ENCODE results near the gene BMP2K. TPM values are rescaled to one million over a fixed set of nuclear protein-coding genes. Genes with fewer than 3 reads are reported as not detected.
"Not testable (repeated sequence)": the region's sequence is repeated elsewhere in the genome, so short reads cannot be mapped to it uniquely, and the experiment has no call there.

Gene BMP2K
- total RNA-seq, 2 experiments from 2014 or later: 43.4 to 61.1 TPM

DNA sequence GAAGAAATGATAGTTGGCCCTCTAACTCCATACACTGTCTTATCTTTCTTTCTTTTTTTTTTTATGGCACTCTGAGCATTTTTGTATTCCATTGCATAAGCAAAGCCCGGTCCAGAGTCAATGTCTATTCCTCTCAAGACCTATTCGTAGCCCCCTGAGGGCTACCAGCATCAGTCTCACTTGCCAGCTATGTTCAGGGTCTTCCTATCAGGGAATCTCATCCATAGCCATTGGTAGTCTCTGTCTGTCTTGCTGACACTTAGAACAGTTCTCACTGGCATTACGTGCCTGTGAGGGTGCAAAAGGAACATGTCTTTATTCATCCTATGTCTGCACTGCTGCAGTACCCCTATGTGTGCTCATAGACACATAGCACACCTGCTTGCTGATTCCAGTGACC lies 51.0 kb downstream of the BMP2K start:
- no peak for DNase-seq (ENCODE audit: low spot score)
- POLR2A ChIA-PET: interaction anchor here (0.6 to 1.4 kb wide), 4 partner anchors 13 to 1703 kb away, joined by 3 read pairs; no protein-coding TSS in a partner anchor
- no peaks in the 10 kb centered on the region for H3K4me1 ChIP-seq (ENCODE audit: insufficient read depth, low read length, poor library complexity, severe bottlenecking)
- no TSS peak for BruUV-seq (replicated peaks)
- H3K27ac ChIP-seq (ENCODE audit: low read depth, low read length, poor library complexity, severe bottlenecking): no peak overlapping the region
- no peak overlapping the region for H3K4me2 ChIP-seq (ENCODE audit: low read length)
- intact Hi-C loops (cut with micrococcal nuclease; ENCODE audit: unreplicated experiment): no loop called here
- H4K20me1 ChIP-seq (ENCODE audit: insufficient read depth, low read length): no peaks in the 10 kb centered on the region
- no peak overlapping the region for H3K4me3 ChIP-seq (ENCODE audit: low read depth, low read length, poor library complexity, severe bottlenecking)
- CTCF ChIA-PET (ENCODE audit: unreplicated experiment): no interaction called here
- no peaks in the 10 kb centered on the region for H3K9me3 ChIP-seq (ENCODE audit: low read length)
- H3K9me2 ChIP-seq (ENCODE audit: insufficient read depth, low read length): no peaks in the 10 kb centered on the region
- no peak overlapping the region for H2AFZ ChIP-seq (ENCODE audit: low read length)
- TF ChIP-seq EZH2phosphoT487 (IDR thresholded peaks at IDR 0.05; ENCODE audit: borderline replicate concordance, low read depth, low read length): no peak
- TF ChIP-seq, protein P1, sequence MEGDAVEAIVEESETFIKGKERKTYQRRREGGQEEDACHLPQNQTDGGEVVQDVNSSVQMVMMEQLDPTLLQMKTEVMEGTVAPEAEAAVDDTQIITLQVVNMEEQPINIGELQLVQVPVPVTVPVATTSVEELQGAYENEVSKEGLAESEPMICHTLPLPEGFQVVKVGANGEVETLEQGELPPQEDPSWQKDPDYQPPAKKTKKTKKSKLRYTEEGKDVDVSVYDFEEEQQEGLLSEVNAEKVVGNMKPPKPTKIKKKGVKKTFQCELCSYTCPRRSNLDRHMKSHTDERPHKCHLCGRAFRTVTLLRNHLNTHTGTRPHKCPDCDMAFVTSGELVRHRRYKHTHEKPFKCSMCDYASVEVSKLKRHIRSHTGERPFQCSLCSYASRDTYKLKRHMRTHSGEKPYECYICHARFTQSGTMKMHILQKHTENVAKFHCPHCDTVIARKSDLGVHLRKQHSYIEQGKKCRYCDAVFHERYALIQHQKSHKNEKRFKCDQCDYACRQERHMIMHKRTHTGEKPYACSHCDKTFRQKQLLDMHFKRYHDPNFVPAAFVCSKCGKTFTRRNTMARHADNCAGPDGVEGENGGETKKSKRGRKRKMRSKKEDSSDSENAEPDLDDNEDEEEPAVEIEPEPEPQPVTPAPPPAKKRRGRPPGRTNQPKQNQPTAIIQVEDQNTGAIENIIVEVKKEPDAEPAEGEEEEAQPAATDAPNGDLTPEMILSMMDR (conservative IDR thresholded peaks at IDR 0.05; ENCODE audit: low read length): no peak
- H3K36me3 ChIP-seq (ENCODE audit: insufficient read depth, low read length): peaks cover 55% of the 10 kb centered on the region
- H3K79me2 ChIP-seq (ENCODE audit: insufficient read depth, low read depth, low read length): no peaks in the 10 kb centered on the region

DNA sequence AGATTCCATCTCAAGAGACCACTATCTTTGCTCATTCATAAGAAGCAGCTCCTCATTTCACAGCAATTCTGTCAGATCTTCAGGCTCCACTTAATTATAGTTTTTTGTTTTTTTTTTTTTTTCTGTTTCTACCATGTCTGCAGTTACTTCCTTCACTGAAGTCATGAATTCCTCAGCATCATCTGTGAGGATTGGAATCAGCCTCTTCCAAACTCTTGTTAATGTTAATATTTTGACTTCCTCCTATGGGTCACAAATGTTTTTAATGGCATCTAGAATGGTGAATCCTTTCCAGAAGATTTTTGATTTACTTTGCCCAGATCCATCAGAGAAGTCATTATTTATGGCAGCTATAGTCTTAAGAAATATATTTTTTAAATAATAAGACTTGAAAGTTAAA lies 53.1 kb downstream of the BMP2K start:
- no peaks in the 10 kb centered on the region for H4K20me1 ChIP-seq (ENCODE audit: insufficient read depth, low read length)
- no TSS peak for BruUV-seq (replicated peaks)
- H3K4me3 ChIP-seq (ENCODE audit: low read depth, low read length, poor library complexity, severe bottlenecking): no peak overlapping the region
- CTCF ChIA-PET (ENCODE audit: unreplicated experiment): no interaction called here
- H3K27ac ChIP-seq (ENCODE audit: low read depth, low read length, poor library complexity, severe bottlenecking): no peak overlapping the region
- POLR2A ChIA-PET: interaction anchor here (0.7 kb wide), 1 partner anchor 12 kb away, joined by 4 read pairs; no protein-coding TSS in a partner anchor
- H3K36me3 ChIP-seq (ENCODE audit: insufficient read depth, low read length): peaks cover 64% of the 10 kb centered on the region
- H3K4me1 ChIP-seq (ENCODE audit: insufficient read depth, low read length, poor library complexity, severe bottlenecking): no peaks in the 10 kb centered on the region
- H3K4me2 ChIP-seq (ENCODE audit: low read length): no peak overlapping the region
- no peaks in the 10 kb centered on the region for H3K9me3 ChIP-seq (ENCODE audit: low read length)
- TF ChIP-seq, protein P1 (conservative IDR thresholded peaks at IDR 0.05; ENCODE audit: low read length): no peak
- no peak for TF ChIP-seq EZH2phosphoT487 (IDR thresholded peaks at IDR 0.05; ENCODE audit: borderline replicate concordance, low read depth, low read length)
- DNase-seq (ENCODE audit: low spot score): no peak
- no peaks in the 10 kb centered on the region for H3K9me2 ChIP-seq (ENCODE audit: insufficient read depth, low read length)
- no peaks in the 10 kb centered on the region for H3K79me2 ChIP-seq (ENCODE audit: insufficient read depth, low read depth, low read length)
- H2AFZ ChIP-seq (ENCODE audit: low read length): no peak overlapping the region
- intact Hi-C loops (cut with micrococcal nuclease; ENCODE audit: unreplicated experiment): no loop called here

DNA sequence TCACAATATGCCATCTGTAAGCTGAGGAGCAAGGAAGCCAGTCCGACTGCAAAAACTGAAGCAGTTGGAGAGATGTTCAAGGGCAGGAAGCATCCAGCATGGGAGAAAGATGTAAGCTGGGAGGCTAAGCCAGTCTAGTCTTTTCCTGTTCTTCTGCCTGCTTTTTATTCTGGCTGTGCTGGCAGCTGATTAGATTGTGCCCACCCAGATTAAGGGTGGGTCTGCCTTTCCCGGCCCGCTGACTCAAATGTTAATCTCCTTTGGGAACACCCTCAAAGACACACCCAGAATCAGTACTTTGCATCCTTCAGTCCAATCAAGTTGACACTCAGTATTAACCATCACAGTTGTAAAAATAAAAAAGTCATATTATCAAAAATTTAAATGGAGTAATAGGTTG lies 63.5 kb downstream of the BMP2K start:
- H2AFZ ChIP-seq (ENCODE audit: low read length); H3K27ac ChIP-seq (ENCODE audit: low read depth, low read length, poor library complexity, severe bottlenecking); DNase-seq (ENCODE audit: low spot score); intact Hi-C loops (cut with micrococcal nuclease; ENCODE audit: unreplicated experiment); CTCF ChIA-PET (ENCODE audit: unreplicated experiment); H3K79me2 ChIP-seq (ENCODE audit: insufficient read depth, low read depth, low read length); H3K4me2 ChIP-seq (ENCODE audit: low read length); H3K9me2 ChIP-seq (ENCODE audit: insufficient read depth, low read length); H3K9me3 ChIP-seq (ENCODE audit: low read length); BruUV-seq (replicated peaks); H3K4me1 ChIP-seq (ENCODE audit: insufficient read depth, low read length, poor library complexity, severe bottlenecking); H3K4me3 ChIP-seq (ENCODE audit: low read depth, low read length, poor library complexity, severe bottlenecking); H4K20me1 ChIP-seq (ENCODE audit: insufficient read depth, low read length): not testable (repeated sequence)
- POLR2A ChIA-PET: interaction anchor here (1.0 to 5.2 kb wide), 4 partner anchors 9 to 16 kb away, joined by 3 to 24 read pairs (median 4); no protein-coding TSS in a partner anchor
- H3K36me3 ChIP-seq (ENCODE audit: insufficient read depth, low read length): peaks cover 55% of the 10 kb centered on the region

DNA sequence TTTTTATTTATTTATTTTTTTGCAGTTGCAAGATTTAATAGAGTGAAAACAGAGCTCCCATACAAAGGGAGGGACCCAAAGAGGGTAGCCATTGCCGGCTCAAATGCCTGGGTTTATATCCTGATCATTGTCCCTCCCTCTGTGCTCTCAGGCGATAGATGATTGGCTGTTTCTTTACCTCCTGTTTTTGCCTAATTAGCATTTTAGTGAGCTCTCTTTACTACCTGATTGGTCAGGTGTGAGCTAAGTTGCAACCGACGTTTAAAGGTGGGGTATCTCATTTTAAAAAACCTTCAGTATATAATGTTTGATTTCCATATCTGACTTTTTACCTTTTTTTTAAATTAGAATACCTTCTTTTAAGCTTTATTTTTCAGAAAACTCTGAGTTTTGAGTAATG lies 64.1 kb downstream of the BMP2K start:
- DNase-seq (ENCODE audit: low spot score); H3K79me2 ChIP-seq (ENCODE audit: insufficient read depth, low read depth, low read length); H3K4me1 ChIP-seq (ENCODE audit: insufficient read depth, low read length, poor library complexity, severe bottlenecking); H3K9me3 ChIP-seq (ENCODE audit: low read length); H3K9me2 ChIP-seq (ENCODE audit: insufficient read depth, low read length); BruUV-seq (replicated peaks); intact Hi-C loops (cut with micrococcal nuclease; ENCODE audit: unreplicated experiment); H2AFZ ChIP-seq (ENCODE audit: low read length); H3K4me2 ChIP-seq (ENCODE audit: low read length); CTCF ChIA-PET (ENCODE audit: unreplicated experiment); H3K4me3 ChIP-seq (ENCODE audit: low read depth, low read length, poor library complexity, severe bottlenecking); H4K20me1 ChIP-seq (ENCODE audit: insufficient read depth, low read length); H3K27ac ChIP-seq (ENCODE audit: low read depth, low read length, poor library complexity, severe bottlenecking): not testable (repeated sequence)
- POLR2A ChIA-PET: interaction anchor here (0.7 to 5.2 kb wide), 10 partner anchors 7 to 114 kb away, joined by 3 to 24 read pairs (median 4); no protein-coding TSS in a partner anchor
- peaks cover 53% of the 10 kb centered on the region for H3K36me3 ChIP-seq (ENCODE audit: insufficient read depth, low read length)
